Stimulated activated naive CD8-positive, alpha-beta T cell treated with anti-CD3 and anti-CD28 coated beads, Interleukin-15, amount 100 ng/mL, for 72 hours (primary cell): ENCODE data around the gene NOP14.
"Not testable (repeated sequence)": the region's sequence is repeated elsewhere in the genome, so short reads cannot be mapped to it uniquely, and the experiment has no call there.

Source experiments
- ATAC-seq: fragments of 150-1000 bp; cut with Tn5 transposase; 2 replicates; pipeline ENCODE4 v1.10.0; 2021; ENCODE audit warnings: mild to moderate bottlenecking, moderate library complexity
- DNase-seq, 2 donors: peaks; one replicate each; pipeline ENCODE4 v3.0.0; 2021 to 2022
- H3K27ac Mint-ChIP-seq, 2 donors: one replicate each; pipeline ENCODE4 v1.8.0; 2022; ENCODE audit warnings: mild to moderate bottlenecking in 2 of 2, mixed read lengths in 2 of 2, moderate library complexity in 2 of 2
- H3K27me3 Mint-ChIP-seq: one replicate; pipeline ENCODE4 v1.8.0; 2022; ENCODE audit warnings: mixed read lengths
- H3K4me1 Mint-ChIP-seq: one replicate; pipeline ENCODE4 v1.8.0; 2022; ENCODE audit warnings: mild to moderate bottlenecking, mixed read lengths
- H3K4me3 Mint-ChIP-seq, 2 donors: one replicate each; pipeline ENCODE4 v1.8.0; 2022; ENCODE audit warnings: mild to moderate bottlenecking in 2 of 2, mixed read lengths in 2 of 2, moderate library complexity in 1 of 2
- H3K9me3 Mint-ChIP-seq, 2 donors: one replicate each; pipeline ENCODE4 v1.8.0; 2022; ENCODE audit warnings: mixed read lengths in 2 of 2

The NOP14 gene

GRCh38 chr4:2939383-2940243 is 23.6 kb downstream of the NOP14 start:
- Mint-ChIP-seq H3K4me3 (no peak overlapping the region), H3K9me3 (no peaks in the 10 kb centered on the region), H3K4me1 (peaks cover 68% of the 10 kb centered on the region), H3K27me3 (no peaks in the 10 kb centered on the region), H3K27ac (peak overlapping the region; percentile 49 to 71)
- ATAC-seq (no peak), DNase-seq (peak in 1 of 2 donors; percentile 12)

DNA sequence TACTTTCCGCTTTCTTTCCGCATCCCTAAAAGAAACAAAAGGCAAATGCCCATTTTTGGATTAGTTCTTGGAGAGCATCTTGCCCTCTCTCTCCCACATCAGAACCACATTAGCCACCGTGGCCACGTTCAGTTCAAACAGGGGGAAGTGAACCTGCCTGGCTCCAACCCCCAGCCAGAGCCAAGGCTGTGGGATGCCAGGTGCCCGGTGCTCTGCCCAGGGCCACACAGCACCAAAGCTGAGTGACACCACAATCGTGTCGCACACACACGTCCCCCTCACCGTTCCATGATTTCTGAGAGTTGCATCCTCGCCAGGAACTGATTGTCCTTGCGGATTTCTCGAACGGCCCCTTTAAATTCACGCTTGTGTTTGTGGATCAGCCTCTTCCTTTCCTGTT is 24.3 kb downstream of the NOP14 start:
- ATAC-seq (no peak), DNase-seq (peak in 1 of 2 donors; percentile 7)
- peak overlapping the region in 1 of 2 donors; percentile 17 for H3K4me3 Mint-ChIP-seq
- H3K27ac Mint-ChIP-seq, result peak overlapping the region in 1 of 2 donors; percentile 77
- H3K4me1 Mint-ChIP-seq, result peaks cover 61% of the 10 kb centered on the region
- H3K9me3 Mint-ChIP-seq, result no peaks in the 10 kb centered on the region
- H3K27me3 Mint-ChIP-seq, result no peaks in the 10 kb centered on the region

DNA sequence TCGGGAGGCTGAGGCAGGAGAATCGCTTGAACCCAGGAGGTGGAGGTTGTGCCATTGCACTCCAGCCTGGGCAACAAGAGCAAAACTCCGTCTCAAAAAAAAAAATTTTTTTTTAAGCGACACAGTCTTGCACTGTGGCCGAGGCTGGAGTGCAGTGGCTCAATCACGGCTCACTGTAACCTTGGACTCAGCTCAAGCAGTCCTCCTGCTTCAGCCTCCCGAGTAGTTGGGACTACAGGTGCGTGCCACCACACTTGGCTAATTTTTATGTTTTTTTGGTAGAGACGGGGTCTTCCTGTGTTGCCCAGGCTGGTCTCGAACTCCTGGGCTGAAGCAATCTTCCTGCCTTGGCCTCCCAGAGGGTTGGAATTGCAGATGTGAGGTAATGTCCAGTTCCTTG is 24.8 kb downstream of the NOP14 start:
- peak overlapping the region in 1 of 2 donors; percentile 17 for H3K4me3 Mint-ChIP-seq
- H3K27ac Mint-ChIP-seq, result peak overlapping the region in 1 of 2 donors; percentile 77
- not testable (repeated sequence) for H3K9me3 Mint-ChIP-seq, ATAC-seq, H3K27me3 Mint-ChIP-seq
- peak in 1 of 2 donors; percentile 8 for DNase-seq
- H3K4me1 Mint-ChIP-seq, result peaks cover 62% of the 10 kb centered on the region

GRCh38 chr4:2937986-2938385 is 25.2 kb downstream of the NOP14 start:
- Mint-ChIP-seq H3K4me1 (peaks cover 65% of the 10 kb centered on the region), H3K9me3 (no peaks in the 10 kb centered on the region), H3K27me3 (no peaks in the 10 kb centered on the region), H3K27ac (peak overlapping the region in 1 of 2 donors; percentile 34), H3K4me3 (no peak overlapping the region)
- ATAC-seq, result no peak
- DNase-seq, result peak in 1 of 2 donors; percentile 7

DNA sequence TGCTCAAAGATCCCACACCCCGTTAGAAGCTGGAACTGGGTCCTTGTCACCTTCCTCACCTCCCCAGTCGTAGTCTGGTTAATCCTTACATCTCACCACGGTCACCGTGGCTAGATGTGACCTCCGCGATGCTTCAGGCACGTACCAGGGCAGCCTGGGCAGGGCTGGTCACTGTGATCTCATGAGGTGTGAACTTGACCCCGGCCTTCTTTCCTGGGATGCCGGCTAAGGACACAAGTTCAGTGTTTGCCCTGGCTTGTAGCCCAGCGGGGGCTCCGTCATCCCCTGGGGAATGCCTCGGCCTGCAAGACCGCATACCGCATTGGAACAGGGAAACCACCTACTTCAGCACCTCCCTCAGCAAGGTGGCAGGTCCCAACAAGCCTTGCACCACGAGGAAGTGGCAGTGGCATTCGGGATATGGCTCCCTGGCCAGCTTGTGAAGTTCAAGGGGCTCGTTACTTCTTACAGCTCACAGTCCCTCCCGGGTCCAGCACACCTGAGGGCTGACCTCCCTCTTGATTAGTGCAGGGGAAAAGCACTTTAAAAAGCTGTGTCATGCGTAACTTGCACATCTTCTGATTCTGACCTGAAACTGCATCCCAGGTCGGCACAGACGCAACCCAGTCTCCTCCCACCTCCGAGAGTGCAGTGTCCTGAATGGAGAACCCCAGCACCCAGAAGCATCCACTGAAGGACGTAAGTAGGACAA is 25.9 kb downstream of the NOP14 start:
- Mint-ChIP-seq H3K9me3 (no peaks in the 10 kb centered on the region), H3K4me1 (peaks cover 65% of the 10 kb centered on the region), H3K27ac (peak overlapping the region; percentile 95 to 97), H3K27me3 (no peaks in the 10 kb centered on the region), H3K4me3 (peak overlapping the region; percentile 89 to 91)
- no peak for ATAC-seq
- DNase-seq, result peak in 1 of 2 donors; percentile 18

DNA sequence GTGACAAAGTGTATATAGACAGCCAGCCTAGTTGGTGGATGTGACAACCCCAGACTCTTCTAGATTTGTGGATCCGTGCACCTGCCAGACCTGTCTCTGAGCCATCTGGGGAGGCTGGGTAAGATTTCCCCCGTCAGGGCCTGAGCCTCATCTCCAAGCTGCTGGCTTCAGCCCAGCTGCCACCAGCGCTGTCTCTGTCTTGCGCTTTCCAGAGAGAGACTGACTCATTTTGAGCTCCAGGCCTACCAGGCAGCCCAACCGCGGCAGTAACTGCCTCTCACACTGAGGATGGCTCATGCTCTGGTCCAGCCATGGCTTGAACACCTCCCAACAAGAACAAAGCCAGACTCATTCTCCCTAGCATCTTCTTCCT is 26.4 kb downstream of the NOP14 start:
- H3K9me3 Mint-ChIP-seq, result no peaks in the 10 kb centered on the region
- H3K27ac Mint-ChIP-seq, result peak overlapping the region; percentile 95 to 97
- ATAC-seq, result peak; percentile 29
- peak; percentile 38 to 64 for DNase-seq
- H3K4me1 Mint-ChIP-seq, result peaks cover 69% of the 10 kb centered on the region
- no peaks in the 10 kb centered on the region for H3K27me3 Mint-ChIP-seq
- H3K4me3 Mint-ChIP-seq, result peak overlapping the region; percentile 89 to 91

DNA sequence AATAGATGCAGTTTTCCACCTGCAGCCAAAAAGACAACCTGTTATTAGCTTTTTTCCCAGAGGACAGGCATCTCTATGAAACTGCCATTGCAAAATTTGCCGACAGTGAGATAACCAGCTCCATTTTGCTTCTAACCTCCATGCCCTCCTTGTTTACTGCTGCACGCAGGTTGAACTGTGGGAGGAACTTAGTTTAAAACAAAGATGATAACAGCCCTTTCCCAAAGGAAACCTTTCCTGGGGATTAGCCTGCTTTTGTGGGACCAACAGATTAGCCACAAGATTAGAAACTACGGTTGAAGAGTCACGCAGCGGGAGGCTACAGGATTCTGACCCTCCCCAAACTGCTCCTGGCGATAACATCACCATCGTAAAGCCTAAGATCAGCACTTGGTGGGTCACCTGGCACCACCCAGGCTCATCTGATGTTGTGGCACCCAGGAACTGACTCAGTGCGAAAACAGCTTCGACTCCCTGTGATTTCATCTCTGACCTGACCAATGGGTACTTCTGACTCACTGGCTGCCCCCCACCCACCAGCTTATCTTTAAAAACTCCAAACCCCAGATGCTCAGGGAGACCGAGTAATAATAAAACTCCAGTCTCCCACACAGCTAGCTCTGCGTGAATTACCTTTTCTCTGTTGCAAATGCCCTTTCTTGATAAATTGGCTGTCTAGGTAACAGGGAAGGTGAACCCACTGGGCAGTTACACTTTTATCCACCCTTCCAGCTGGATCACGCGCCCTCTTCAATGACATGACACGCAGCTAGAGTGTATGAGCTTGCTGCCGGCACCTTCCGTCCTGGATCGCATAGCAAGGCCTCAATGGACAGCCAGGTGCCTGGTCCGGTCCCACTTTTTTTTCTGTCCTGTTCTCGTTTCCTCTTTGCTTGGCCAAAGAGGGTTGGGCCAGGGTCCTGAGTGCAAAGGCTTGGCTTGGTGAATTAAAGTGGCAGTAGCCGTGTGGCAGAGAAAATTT is 27.2 kb downstream of the NOP14 start:
- peaks cover 76% of the 10 kb centered on the region for H3K4me1 Mint-ChIP-seq
- DNase-seq, result peak; percentile 64 to 88
- H3K4me3 Mint-ChIP-seq, result peak overlapping the region; percentile 89 to 91
- peak overlapping the region; percentile 95 to 97 for H3K27ac Mint-ChIP-seq
- H3K27me3 Mint-ChIP-seq, result no peaks in the 10 kb centered on the region
- H3K9me3 Mint-ChIP-seq, result no peaks in the 10 kb centered on the region
- ATAC-seq, result peak; percentile 76

GRCh38 chr4:2934813-2935761 is 28.1 kb downstream of the NOP14 start:
- H3K4me3 Mint-ChIP-seq, result peak overlapping the region; percentile 89 to 91
- no peaks in the 10 kb centered on the region for H3K9me3 Mint-ChIP-seq
- H3K4me1 Mint-ChIP-seq, result peaks cover 76% of the 10 kb centered on the region
- peak overlapping the region; percentile 95 to 97 for H3K27ac Mint-ChIP-seq
- peak; percentile 93 for DNase-seq
- H3K27me3 Mint-ChIP-seq, result no peaks in the 10 kb centered on the region
- ATAC-seq, result peak; percentile 63

DNA sequence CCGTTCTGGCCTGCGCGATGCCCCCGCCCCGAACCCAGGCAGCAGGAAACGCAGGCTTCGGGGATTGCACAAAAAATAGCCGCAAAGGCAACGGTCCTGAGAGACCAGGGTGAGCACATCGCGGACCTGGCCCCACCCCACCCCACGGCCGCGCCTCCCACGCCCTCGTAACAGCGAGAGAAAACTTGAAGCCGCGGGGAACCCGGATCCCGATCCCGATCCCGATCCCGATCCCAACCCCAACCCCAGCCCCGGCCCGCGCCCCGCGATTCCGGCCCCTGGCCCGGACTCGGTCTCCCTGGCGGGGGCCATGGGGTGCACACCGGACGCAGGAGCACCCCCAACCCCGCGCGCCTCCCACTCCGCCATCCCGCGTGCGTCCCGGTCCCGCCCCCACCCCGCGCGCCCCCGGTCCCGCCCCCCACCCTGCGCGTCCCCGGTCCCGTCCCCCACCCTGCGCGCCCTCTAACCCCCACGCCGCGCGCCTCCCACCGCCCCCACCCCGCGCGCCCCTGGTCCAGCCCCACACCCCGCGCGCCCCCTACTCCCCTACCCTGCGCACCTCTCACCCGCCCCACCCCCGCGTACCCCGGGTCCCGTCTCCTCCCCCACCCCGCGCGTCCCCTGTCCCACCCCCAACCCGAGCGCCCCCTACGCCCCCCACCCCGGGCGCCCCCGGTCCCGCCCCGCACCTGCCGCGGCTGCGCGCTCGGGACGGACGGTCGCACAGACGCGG is 29.0 kb downstream of the NOP14 start:
- peak overlapping the region; percentile 90 to 93 for H3K4me3 Mint-ChIP-seq
- no peak for ATAC-seq
- no peaks in the 10 kb centered on the region for H3K9me3 Mint-ChIP-seq
- peaks cover 71% of the 10 kb centered on the region for H3K4me1 Mint-ChIP-seq
- no peaks in the 10 kb centered on the region for H3K27me3 Mint-ChIP-seq
- DNase-seq, result peak; percentile 42 to 45
- H3K27ac Mint-ChIP-seq, result peak overlapping the region in 1 of 2 donors; percentile 97

DNA sequence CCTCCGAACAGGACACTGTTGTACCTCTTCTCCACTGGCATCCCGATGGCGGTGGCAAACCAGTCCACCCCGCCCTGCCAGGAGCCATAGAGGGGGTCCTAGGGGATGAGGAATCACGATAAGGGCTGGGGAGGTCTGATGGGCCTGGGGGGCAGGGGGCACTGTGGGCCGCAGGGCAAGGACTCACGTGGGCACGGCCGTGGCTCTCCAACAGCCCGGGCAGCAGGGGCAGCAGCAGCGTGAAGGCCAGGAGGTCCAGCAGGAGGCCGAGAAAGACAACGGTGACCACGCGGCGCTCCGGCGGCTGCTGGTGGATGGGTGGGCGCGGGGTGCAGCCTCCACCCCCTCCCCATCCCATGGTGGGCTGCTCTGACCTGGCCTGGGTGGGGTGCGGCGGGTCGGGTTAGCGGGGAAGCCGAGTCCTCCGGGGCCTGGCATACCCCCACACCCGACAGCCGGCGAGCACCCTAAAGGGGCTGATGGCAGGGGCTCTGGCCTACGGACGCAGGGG is 29.6 kb downstream of the NOP14 start:
- Mint-ChIP-seq H3K4me1 (peaks cover 65% of the 10 kb centered on the region), H3K27me3 (no peaks in the 10 kb centered on the region), H3K4me3 (peak overlapping the region; percentile 90 to 93)

DNA sequence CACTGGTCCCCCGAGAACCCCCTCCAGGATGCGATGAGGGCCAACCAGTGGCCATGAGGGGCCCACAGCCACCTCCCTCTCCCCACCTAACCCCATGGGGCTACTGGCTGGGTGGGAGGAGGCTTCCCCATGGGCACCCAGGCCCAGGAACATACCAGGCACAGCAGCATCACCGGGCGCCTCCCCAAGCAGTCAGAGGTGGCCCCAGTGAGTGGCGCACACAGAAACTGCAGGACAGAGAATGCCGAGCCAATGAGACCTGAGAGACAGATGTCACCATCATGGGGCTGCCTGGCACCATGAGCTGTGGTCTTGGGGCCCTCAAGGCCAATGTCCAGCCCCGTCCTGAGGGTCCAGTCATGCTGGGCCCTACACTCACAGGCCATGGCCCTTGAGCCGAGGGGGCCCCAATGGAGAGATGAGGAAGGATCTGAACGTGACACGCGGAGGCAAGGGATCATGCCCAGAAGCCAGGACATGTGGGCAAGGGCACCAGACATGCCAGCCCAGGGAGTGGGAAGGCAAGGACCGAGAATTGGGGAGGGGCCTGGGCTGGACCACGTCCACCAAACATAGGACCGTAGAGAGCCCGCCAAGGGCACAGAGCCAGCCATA is 30.1 kb downstream of the NOP14 start:
- Mint-ChIP-seq H3K27ac (peak overlapping the region; percentile 59), H3K4me1 (peaks cover 63% of the 10 kb centered on the region), H3K9me3 (no peaks in the 10 kb centered on the region), H3K27me3 (no peaks in the 10 kb centered on the region), H3K4me3 (peak overlapping the region; percentile 90 to 93)
- ATAC-seq, result no peak
- DNase-seq, result peak in 1 of 2 donors; percentile 30

More for the DNA sequence above, 29.6 kb downstream of the NOP14 start:
- DNase-seq (no peak), ATAC-seq (no peak)
- H3K9me3 Mint-ChIP-seq, result no peaks in the 10 kb centered on the region
- peak overlapping the region in 1 of 2 donors; percentile 71 for H3K27ac Mint-ChIP-seq

DNA sequence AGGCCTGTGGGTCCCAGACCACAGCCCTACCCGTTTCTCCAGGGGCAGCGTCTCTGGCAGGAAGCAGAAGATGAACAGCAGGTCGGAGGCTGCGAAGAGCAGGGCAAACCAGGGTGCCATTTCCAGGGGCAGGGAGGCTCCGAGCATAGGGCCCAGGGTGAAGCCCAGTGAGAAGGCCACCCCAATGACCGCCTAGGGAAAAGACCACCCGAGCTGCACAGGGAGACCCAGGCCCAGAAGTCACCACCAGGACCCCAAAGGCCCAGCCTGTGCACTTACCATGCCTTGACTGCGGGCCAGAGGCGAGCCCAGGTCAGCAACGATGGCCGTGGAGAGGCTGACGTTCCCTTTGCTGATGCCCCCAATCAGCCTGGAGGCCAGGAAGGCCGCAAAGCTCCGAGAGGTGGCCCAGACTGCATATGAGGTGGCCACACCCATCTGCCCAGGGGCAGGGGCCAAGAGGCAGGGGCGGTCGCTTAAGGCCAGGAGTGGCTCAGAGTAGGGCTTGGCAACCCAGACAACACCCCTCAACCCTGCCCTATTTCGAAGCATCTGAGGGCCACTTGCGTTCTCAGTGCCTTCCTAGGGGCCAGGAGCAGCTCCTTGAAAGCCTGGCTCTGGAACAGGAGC is 30.8 kb downstream of the NOP14 start:
- Mint-ChIP-seq H3K27me3 (no peaks in the 10 kb centered on the region), H3K27ac (peak overlapping the region; percentile 59), H3K4me3 (peak overlapping the region; percentile 90 to 93), H3K4me1 (peaks cover 57% of the 10 kb centered on the region), H3K9me3 (no peaks in the 10 kb centered on the region)
- no peak for DNase-seq
- no peak for ATAC-seq
